Natural killer cell (primary cell): ENCODE measurements around the gene NCAM2. TPM values are rescaled to one million over a fixed set of nuclear protein-coding genes. Genes with fewer than 3 reads are reported as not detected.

Experiments used
- ATAC-seq, 3 donors: fragments of 150-1000 bp in 2 of 3; fragments of 200-7000 bp in 1 of 3; cut with Tn5 transposase; 1 replicate in 1 of 3; 2 replicates in 2 of 3; pipeline ENCODE4 v1.10.0; 2021; ENCODE audit warnings: mild to moderate bottlenecking in 2 of 3, moderate library complexity in 2 of 3
- DNase-seq, 2 donors: peaks; one replicate each; pipeline versions ENCODE4 v3.0.0 to v3.0.0-alpha.2; 2013 to 2021; ENCODE audit warnings: mixed read lengths in 1 of 2
- H3K27ac ChIP-seq: one replicate; pipeline ENCODE4 v1.5.1; 2013; ENCODE audit warnings: mild to moderate bottlenecking, low read length
- H3K27me3 ChIP-seq: one replicate; pipeline ENCODE4 v1.6.1; 2013; ENCODE audit warnings: low read length; ENCODE audit not compliant: control insufficient read depth, insufficient read depth
- H3K36me3 ChIP-seq: one replicate; pipeline ENCODE4 v1.6.1; 2013; ENCODE audit warnings: low read length; ENCODE audit not compliant: control insufficient read depth, insufficient read depth
- H3K4me1 ChIP-seq: one replicate; pipeline ENCODE4 v1.6.1; 2013; ENCODE audit warnings: low read length; ENCODE audit not compliant: control insufficient read depth, insufficient read depth
- H3K4me3 ChIP-seq: one replicate; pipeline ENCODE4 v1.5.1; 2013; ENCODE audit warnings: low read length
- H3K9me3 ChIP-seq: one replicate; pipeline ENCODE4 v1.6.1; 2013; ENCODE audit warnings: low read length; ENCODE audit not compliant: control insufficient read depth, insufficient read depth
- H3K27ac Mint-ChIP-seq, 2 donors: one replicate each; pipeline ENCODE4 v1.8.0; 2022; ENCODE audit warnings: mild to moderate bottlenecking in 2 of 2, mixed read lengths in 2 of 2, moderate library complexity in 1 of 2
- H3K27me3 Mint-ChIP-seq, 2 donors: one replicate each; pipeline ENCODE4 v1.8.0; 2022; ENCODE audit warnings: low read depth in 2 of 2, mixed read lengths in 2 of 2
- H3K36me3 Mint-ChIP-seq: one replicate; pipeline ENCODE4 v1.8.0; 2022; ENCODE audit warnings: mixed read lengths
- H3K4me1 Mint-ChIP-seq, 2 donors: one replicate each; pipeline ENCODE4 v1.8.0; 2022; ENCODE audit warnings: mixed read lengths in 2 of 2
- H3K4me3 Mint-ChIP-seq: one replicate; pipeline ENCODE4 v1.8.0; 2022; ENCODE audit warnings: mild to moderate bottlenecking, moderate library complexity, mixed read lengths
- H3K9me3 Mint-ChIP-seq, 2 donors: one replicate each; pipeline ENCODE4 v1.8.0; 2022; ENCODE audit warnings: mixed read lengths in 2 of 2
- WGBS: methylation state at CpG from one replicate; pipeline ENCODE4 v1.1.7; 2013; ENCODE audit warnings: missing lambda C conversion rate; ENCODE audit not compliant: insufficient coverage; 5-methylcytosine and 5-hydroxymethylcytosine counted together
- intact Hi-C: fragments of 100-400 bp; cut with micrococcal nuclease; formaldehyde crosslinking; loops from one replicate; pipeline ENCODE4 v1.14.2; 2022
- total RNA-seq, 4 donors: library from RNA; stranded (reverse); fragments of 120-200 nt in 1 of 4; gene quantifications; one replicate each; pipeline versions ENCODE4 v1.2.3 to v1.2.4, GENCODE V29; 2013 to 2022
- TF ChIP-seq, protein P1 (sequence below): fragments of 200-600 bp; IDR thresholded peaks from one replicate; pipeline ENCODE4 v1.8.0; 2022; ENCODE audit warnings: antibody characterized with exemption

Gene NCAM2
- total RNA-seq, 3 donors from 2014 or later (not counting 1 experiment from before 2014, with no cell fraction given) = not detected

DNA sequence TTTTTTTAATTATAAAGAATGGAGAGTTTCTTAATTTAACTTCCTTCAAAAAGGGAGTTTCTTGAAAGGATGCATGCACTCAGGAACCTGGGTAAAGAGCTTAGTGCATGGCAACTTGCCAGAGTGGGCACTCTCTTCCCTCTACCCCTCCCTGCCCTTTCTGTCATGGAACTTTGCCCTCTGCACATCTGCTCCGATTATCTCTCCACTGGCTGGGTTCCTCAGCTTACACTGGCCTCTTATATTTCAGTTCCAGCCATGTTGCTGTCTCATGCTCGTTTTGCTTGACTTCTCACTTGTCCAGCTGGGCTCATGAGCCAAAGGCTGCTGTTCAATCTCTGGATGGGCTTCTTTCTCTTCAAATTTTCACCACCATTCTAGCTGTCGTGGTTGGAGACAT is 87.0 kb downstream of the NCAM2 start:
- Mint-ChIP-seq H3K4me1 (no peaks in the 10 kb centered on the region), H3K27me3 (no peaks in the 10 kb centered on the region), H3K4me3 (no peak overlapping the region), H3K9me3 (peaks cover 7% of the 10 kb centered on the region in 2 donors), H3K36me3 (no peaks in the 10 kb centered on the region), H3K27ac (no peak overlapping the region)
- Histone ChIP-seq H3K36me3 (no peaks in the 10 kb centered on the region), H3K4me1 (no peaks in the 10 kb centered on the region), H3K4me3 (no peak overlapping the region), H3K27me3 (no peaks in the 10 kb centered on the region), H3K9me3 (no peaks in the 10 kb centered on the region), H3K27ac (no peak overlapping the region)
- intact Hi-C loops = no loop called here
- ATAC-seq (no peak), DNase-seq (no peak)
- WGBS = 84% methylated on average over 2 of the region's 3 CpGs
- TF ChIP-seq, protein P1, sequence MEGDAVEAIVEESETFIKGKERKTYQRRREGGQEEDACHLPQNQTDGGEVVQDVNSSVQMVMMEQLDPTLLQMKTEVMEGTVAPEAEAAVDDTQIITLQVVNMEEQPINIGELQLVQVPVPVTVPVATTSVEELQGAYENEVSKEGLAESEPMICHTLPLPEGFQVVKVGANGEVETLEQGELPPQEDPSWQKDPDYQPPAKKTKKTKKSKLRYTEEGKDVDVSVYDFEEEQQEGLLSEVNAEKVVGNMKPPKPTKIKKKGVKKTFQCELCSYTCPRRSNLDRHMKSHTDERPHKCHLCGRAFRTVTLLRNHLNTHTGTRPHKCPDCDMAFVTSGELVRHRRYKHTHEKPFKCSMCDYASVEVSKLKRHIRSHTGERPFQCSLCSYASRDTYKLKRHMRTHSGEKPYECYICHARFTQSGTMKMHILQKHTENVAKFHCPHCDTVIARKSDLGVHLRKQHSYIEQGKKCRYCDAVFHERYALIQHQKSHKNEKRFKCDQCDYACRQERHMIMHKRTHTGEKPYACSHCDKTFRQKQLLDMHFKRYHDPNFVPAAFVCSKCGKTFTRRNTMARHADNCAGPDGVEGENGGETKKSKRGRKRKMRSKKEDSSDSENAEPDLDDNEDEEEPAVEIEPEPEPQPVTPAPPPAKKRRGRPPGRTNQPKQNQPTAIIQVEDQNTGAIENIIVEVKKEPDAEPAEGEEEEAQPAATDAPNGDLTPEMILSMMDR = no peak

DNA sequence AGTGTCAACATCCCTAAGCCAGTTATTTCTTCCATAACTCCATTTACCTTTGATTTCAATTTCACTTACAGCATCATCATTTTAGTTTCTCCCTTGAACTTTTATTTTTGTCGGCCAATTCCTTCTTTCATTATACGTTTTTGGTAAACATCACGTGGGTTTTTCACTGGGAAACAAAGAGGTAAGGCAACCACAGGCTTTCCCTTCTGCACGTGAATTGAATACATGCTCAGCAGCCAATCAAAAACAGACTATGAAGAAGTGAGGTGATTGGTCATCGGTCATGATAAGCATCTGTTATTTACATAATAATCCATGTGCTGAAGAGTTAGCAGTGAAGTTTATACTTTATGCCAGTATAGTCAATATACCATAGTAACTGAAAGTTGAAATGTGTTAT is 98.7 kb downstream of the NCAM2 start:
- no peak overlapping the region for H3K4me3 Mint-ChIP-seq
- no peaks in the 10 kb centered on the region for H3K4me1 Mint-ChIP-seq
- 72% methylated on average over 3 of the region's 5 CpGs for WGBS
- TF ChIP-seq, protein P1 = no peak
- Histone ChIP-seq H3K36me3 (no peaks in the 10 kb centered on the region), H3K9me3 (no peaks in the 10 kb centered on the region), H3K4me3 (no peak overlapping the region), H3K27ac (no peak overlapping the region), H3K27me3 (no peaks in the 10 kb centered on the region), H3K4me1 (no peaks in the 10 kb centered on the region)
- H3K27me3 Mint-ChIP-seq = no peaks in the 10 kb centered on the region
- H3K36me3 Mint-ChIP-seq = no peaks in the 10 kb centered on the region
- intact Hi-C loops = no loop called here
- peaks cover 3% of the 10 kb centered on the region in 2 donors for H3K9me3 Mint-ChIP-seq
- ATAC-seq = no peak
- no peak overlapping the region for H3K27ac Mint-ChIP-seq
- DNase-seq = no peak

DNA sequence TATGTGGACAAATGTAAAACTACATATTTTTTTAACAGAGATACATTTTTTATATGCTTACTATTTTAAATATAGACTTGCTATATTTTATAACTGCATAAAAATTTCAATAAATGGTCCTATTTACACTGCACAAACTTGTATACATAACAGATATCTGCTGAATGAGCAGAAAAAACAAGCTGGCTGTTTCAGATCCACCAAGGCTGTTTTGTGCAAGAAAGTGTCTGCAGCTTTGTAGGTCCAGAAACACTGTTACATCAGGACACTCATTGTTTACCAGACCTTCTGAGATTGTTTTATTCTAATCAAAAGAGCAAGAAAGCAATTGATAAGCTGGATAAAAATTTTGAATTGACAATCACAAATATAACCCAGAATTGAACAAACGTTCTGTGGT is 99.3 kb downstream of the NCAM2 start:
- no peaks in the 10 kb centered on the region for H3K27me3 ChIP-seq
- no peak overlapping the region for H3K27ac ChIP-seq
- H3K9me3 ChIP-seq = no peaks in the 10 kb centered on the region
- no peak overlapping the region for H3K27ac Mint-ChIP-seq
- H3K36me3 Mint-ChIP-seq = no peaks in the 10 kb centered on the region
- H3K4me3 ChIP-seq = no peak overlapping the region
- peaks cover 3% of the 10 kb centered on the region in 2 donors for H3K9me3 Mint-ChIP-seq
- 38% methylated on average over 1 of the region's 1 CpG for WGBS
- H3K4me1 Mint-ChIP-seq = no peaks in the 10 kb centered on the region
- H3K27me3 Mint-ChIP-seq = no peaks in the 10 kb centered on the region
- no peak for DNase-seq
- intact Hi-C loops = no loop called here
- no peaks in the 10 kb centered on the region for H3K36me3 ChIP-seq
- H3K4me1 ChIP-seq = no peaks in the 10 kb centered on the region
- ATAC-seq = no peak
- TF ChIP-seq, protein P1 = no peak
- no peak overlapping the region for H3K4me3 Mint-ChIP-seq

DNA sequence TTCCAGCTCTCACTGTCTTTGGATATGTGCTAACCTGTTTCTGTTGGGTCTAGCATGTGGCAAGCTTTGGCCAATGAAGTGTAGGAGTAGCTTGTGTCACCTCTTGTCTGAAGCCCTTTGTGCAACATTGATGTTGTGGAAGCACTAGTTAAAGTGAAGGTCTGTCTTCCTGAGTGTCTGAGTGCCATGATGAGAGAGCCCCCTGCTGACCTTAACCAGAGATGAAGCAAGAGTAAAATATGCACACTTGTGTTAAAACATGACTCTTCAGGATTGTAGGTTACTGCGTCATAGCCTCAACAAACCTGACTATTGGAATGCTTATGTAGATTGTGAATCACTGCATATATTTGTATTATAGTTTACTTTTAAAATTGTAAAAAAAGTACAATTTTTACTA is 103.7 kb downstream of the NCAM2 start:
- Histone ChIP-seq H3K27me3 (no peaks in the 10 kb centered on the region), H3K9me3 (no peaks in the 10 kb centered on the region), H3K4me1 (no peaks in the 10 kb centered on the region), H3K4me3 (no peak overlapping the region), H3K36me3 (no peaks in the 10 kb centered on the region), H3K27ac (no peak overlapping the region)
- WGBS = 100% methylated on average over 1 of the region's 1 CpG
- H3K27me3 Mint-ChIP-seq = no peaks in the 10 kb centered on the region
- intact Hi-C loops = no loop called here
- H3K4me3 Mint-ChIP-seq = no peak overlapping the region
- H3K27ac Mint-ChIP-seq = no peak overlapping the region
- ATAC-seq (no peak), DNase-seq (peak in 1 of 2 donors; percentile 3)
- H3K36me3 Mint-ChIP-seq = no peaks in the 10 kb centered on the region
- peaks cover 5 to 6% of the 10 kb centered on the region in 2 donors for H3K9me3 Mint-ChIP-seq
- H3K4me1 Mint-ChIP-seq = no peaks in the 10 kb centered on the region
- TF ChIP-seq, protein P1 = no peak
